Measurements from ENCODE around the gene RIMKLB. TPM values are rescaled to one million over a fixed set of nuclear protein-coding genes. Genes with fewer than 3 reads are reported as not detected.

The RIMKLB gene
- total and polyA plus RNA-seq, 2 of the 4 experiments (the other 2 are of a cell fraction): 12.5 to 18.8 TPM

DNA sequence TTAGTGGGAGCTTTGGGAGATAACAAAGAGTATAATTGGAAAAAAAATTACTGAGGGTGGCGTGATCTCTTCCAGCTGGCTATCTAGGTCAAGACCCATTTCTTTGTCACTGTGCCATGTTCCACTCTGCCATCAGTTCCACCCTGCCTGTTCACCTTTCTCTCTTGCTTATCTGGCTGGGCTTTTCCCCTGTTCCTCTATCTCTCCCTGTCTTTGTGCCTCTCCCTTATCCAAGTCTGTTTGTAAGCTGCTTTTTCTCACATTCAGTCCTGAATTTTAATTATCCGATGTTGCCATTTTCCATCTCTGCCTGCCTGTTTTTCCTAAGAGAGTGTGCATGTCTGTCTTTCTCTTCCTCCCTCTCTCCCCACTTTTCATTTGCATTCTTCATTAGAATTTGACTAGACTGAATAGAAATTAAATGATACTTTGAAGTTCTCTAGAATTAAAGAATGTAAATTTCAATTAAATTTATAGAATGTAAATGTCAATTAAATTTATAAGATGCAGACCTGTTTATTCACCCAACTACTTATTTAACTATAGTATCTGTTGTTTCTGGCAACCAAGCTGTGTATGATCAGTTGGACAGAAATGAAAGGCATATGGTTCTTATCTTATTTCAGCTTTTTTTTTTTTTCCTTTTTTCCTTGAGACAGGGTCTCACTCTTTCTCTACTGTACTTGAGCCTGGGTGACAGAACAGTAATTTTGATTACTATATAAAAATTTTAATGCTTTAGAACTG lies 83.8 kb downstream of the RIMKLB start (continued):
- TF ChIP-seq MAFK (IDR thresholded peaks at IDR 0.05; ENCODE audit: low read depth, low read length): no peak

DNA sequence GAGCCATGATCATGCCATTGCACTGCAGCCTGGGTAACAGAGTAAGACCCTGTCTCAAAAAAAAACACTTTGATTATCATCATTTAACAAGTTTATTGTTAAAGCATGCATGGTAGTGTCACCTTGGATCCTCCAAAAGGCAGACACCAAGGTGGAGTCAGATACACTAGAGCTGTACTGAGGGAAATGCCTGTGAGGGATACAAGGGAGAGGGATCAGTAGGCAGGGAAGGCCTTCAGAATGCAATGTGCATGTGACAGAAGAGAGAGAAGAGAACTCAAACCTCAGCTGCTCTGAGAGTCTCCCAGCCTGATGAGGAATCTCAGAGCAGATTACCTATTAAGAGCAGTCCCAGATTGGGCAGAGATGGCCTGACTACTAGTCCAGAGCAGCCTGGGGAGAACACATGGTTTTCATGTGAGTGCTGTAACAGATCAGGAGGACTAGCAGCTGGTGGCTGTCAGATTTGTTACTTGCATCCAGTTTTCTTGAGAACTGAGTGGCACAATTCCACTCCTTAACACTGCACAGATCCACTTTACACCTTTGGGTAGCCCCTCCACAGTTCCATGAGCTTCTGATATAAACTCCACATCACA lies 86.6 kb downstream of the RIMKLB start:
- Histone ChIP-seq H3K4me1 (ENCODE audit: control insufficient read depth, insufficient read depth, low read length) (no peaks in the 10 kb centered on the region; the same call in 1 of the 2 replicates), H4K5ac (ENCODE audit: low read depth, low read length) (no peak overlapping the region), H2BK5ac (ENCODE audit: low read depth, low read length, poor library complexity, severe bottlenecking) (no peak overlapping the region), H3K4ac (ENCODE audit: low read depth, low read length) (no peak overlapping the region), H3K4me2 (ENCODE audit: low read depth, low read length) (no peak overlapping the region), H3K23ac (ENCODE audit: low read depth, low read length) (no peak overlapping the region), H3K79me1 (ENCODE audit: low read depth in 1 of 2, low read length in 2 of 2) (no peaks in the 10 kb centered on the region), H3K9ac (ENCODE audit: low read depth, low read length) (no peak overlapping the region), H3K56ac (ENCODE audit: extremely low read depth, insufficient read depth, low read length) (no peak overlapping the region), H2BK15ac (ENCODE audit: low read depth, low read length) (no peak overlapping the region), H2AK5ac (ENCODE audit: low read depth, low read length) (no peak overlapping the region), H3K36me3 (ENCODE audit: control insufficient read depth, insufficient read depth, low read length) (no peaks in the 10 kb centered on the region), H2BK20ac (ENCODE audit: low read depth, low read length) (no peak overlapping the region), H4K8ac (ENCODE audit: low read depth in 2 of 2, low read length in 2 of 2) (no peak overlapping the region), H2BK120ac (ENCODE audit: low read depth, low read length) (no peak overlapping the region), H3K14ac (replicated peaks; ENCODE audit: low read depth, low read length) (no peak overlapping the region), H2AFZ (replicated peaks; ENCODE audit: low read length, poor library complexity) (no peak overlapping the region), H3K27ac (ENCODE audit: insufficient read depth, low read length) (no peak overlapping the region), H3K27me3 (ENCODE audit: control insufficient read depth, insufficient read depth, low read length) (no peaks in the 10 kb centered on the region), H3K4me3 (ENCODE audit: insufficient read depth, low read depth, low read length) (no peak overlapping the region), H4K91ac (ENCODE audit: insufficient read depth, low read depth, low read length) (no peak overlapping the region), H3K18ac (ENCODE audit: low read depth, low read length) (no peak overlapping the region), H3K9me1 (ENCODE audit: insufficient read depth, low read length) (no peaks in the 10 kb centered on the region), H3K9me3 (ENCODE audit: control insufficient read depth, insufficient read depth, low read length) (no peaks in the 10 kb centered on the region), H4K20me1 (ENCODE audit: insufficient read depth, low read length) (no peaks in the 10 kb centered on the region), H2AK9ac (replicated peaks; ENCODE audit: low read depth, low read length, poor library complexity) (no peak overlapping the region)
- no TSS peak for BruUV-seq (replicated peaks)
- ChIA-PET CTCF (no interaction called here), POLR2A (ENCODE audit: unreplicated experiment) (no interaction called here)
- in situ Hi-C loops (cut with MboI; ENCODE audit: low sequenced_read_pairs) (no loop called here), intact Hi-C loops (cut with micrococcal nuclease) (loop anchor here (5.0 kb wide), 1 partner anchor 87 kb away; the partner anchor contains the start of gene RIMKLB), dilution Hi-C loops (cut with HindIII; ENCODE audit: low sequenced_read_pairs, unreplicated experiment) (no loop called here)
- ATAC-seq (ENCODE audit: low read depth): no peak
- TF ChIP-seq POLR2A (IDR thresholded peaks at IDR 0.05; ENCODE audit: low read depth, low read length): no peak
- no peak for TF ChIP-seq MXI1 (IDR thresholded peaks at IDR 0.05; ENCODE audit: borderline replicate concordance, low read depth, low read length)
- TF ChIP-seq CHD1 (IDR thresholded peaks at IDR 0.05; ENCODE audit: low read depth, low read length): no peak
- TF ChIP-seq, protein P1, sequence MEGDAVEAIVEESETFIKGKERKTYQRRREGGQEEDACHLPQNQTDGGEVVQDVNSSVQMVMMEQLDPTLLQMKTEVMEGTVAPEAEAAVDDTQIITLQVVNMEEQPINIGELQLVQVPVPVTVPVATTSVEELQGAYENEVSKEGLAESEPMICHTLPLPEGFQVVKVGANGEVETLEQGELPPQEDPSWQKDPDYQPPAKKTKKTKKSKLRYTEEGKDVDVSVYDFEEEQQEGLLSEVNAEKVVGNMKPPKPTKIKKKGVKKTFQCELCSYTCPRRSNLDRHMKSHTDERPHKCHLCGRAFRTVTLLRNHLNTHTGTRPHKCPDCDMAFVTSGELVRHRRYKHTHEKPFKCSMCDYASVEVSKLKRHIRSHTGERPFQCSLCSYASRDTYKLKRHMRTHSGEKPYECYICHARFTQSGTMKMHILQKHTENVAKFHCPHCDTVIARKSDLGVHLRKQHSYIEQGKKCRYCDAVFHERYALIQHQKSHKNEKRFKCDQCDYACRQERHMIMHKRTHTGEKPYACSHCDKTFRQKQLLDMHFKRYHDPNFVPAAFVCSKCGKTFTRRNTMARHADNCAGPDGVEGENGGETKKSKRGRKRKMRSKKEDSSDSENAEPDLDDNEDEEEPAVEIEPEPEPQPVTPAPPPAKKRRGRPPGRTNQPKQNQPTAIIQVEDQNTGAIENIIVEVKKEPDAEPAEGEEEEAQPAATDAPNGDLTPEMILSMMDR (conservative IDR thresholded peaks at IDR 0.05; ENCODE audit: low read depth, low read length): no peak
- no peak for TF ChIP-seq SMC3 (IDR thresholded peaks at IDR 0.05; ENCODE audit: low read depth, low read length)
- TF ChIP-seq BHLHE40 (IDR thresholded peaks at IDR 0.05; ENCODE audit: low read depth, low read length): no peak
- TF ChIP-seq CEBPB (IDR thresholded peaks at IDR 0.05; ENCODE audit: low read depth, low read length): no peak
- TF ChIP-seq, protein P2, sequence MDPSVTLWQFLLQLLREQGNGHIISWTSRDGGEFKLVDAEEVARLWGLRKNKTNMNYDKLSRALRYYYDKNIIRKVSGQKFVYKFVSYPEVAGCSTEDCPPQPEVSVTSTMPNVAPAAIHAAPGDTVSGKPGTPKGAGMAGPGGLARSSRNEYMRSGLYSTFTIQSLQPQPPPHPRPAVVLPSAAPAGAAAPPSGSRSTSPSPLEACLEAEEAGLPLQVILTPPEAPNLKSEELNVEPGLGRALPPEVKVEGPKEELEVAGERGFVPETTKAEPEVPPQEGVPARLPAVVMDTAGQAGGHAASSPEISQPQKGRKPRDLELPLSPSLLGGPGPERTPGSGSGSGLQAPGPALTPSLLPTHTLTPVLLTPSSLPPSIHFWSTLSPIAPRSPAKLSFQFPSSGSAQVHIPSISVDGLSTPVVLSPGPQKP (IDR thresholded peaks at IDR 0.05; ENCODE audit: borderline replicate concordance, low read depth, low read length): no peak
- no peak for TF ChIP-seq MAFK (IDR thresholded peaks at IDR 0.05; ENCODE audit: low read depth, low read length)
- no peak for TF ChIP-seq NFE2L2 (IDR thresholded peaks at IDR 0.05; ENCODE audit: low read depth, low read length)
- DNase-seq: no peak
